ENCODE data around the gene SPRED2.

The SPRED2 gene

GRCh38 chr2:65413106-65413505 lies 19.3 kb downstream of the SPRED2 start:
- no peak for DNase-seq

GRCh38 chr2:65411056-65411795 lies 21.2 kb downstream of the SPRED2 start:
- DNase-seq: no peak

DNA sequence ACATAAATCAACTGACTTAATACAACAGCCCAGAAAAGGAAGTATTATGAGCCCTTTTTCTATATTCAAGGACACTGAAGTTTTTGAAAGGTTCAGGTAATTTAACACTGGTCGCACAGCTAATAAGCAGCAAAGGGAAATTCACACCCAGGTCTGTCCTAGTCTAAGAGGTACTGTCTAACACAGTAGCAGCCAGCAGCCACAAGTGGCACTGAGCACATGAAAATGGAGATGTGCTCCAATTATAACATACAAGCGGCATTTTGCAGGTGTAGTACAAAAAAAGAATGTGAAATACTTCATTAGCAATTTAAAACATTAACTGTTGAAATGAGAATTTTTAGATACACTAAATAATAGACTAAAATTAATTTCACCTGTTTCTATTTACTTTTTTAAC lies 23.4 kb downstream of the SPRED2 start:
- no peak for DNase-seq

DNA sequence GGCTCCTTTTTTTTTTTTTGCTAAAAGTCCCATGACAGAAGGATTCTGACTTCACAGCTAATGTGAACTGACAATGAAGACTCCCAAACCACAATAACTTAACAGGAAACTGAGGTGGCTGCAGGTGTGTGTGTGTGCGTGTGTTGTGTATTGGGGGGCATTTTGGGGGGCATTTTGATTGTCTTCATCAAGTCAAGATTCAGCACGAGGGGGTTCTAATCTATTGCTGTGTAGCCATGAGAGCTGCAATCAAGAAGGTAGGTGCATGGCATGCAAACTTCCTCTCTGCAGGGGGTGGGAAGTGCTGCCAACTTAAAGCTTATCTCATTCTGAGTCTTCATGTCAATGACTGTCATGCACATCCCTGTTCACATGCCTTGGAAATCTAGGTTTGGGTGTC lies 25.2 kb downstream of the SPRED2 start:
- DNase-seq: no peak

DNA sequence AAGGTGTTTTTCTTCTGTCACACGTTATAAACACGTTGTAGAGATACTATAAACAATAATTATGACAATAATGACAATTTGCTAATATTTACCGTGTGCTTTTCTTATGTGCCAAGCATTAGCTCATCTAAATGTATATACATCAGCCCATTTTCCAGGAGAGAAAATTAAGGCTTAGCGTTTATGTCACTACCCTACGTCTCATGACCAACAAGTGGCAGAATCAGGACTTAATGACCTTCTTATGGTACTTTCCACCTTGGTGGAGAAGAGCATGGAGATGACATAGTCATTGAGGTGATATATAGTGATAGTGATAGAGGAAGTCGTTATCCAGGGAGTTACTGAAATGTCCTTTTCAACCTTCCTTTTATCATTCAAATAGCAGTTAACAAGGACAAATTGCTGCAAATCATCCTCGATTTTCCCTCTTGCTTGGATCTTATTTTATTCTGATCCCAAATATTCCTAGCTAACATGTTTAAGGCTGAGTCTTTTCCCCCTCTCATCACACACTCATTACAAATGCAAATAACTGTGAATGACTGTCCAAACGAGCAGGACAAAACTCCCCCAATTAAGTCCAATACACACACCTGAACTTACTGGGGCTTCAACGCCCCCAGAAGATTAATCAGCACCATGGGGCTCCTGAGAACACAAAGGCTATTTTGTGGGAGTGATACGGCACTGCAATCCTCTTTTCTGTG lies 27.3 kb downstream of the SPRED2 start:
- no peak for DNase-seq

DNA sequence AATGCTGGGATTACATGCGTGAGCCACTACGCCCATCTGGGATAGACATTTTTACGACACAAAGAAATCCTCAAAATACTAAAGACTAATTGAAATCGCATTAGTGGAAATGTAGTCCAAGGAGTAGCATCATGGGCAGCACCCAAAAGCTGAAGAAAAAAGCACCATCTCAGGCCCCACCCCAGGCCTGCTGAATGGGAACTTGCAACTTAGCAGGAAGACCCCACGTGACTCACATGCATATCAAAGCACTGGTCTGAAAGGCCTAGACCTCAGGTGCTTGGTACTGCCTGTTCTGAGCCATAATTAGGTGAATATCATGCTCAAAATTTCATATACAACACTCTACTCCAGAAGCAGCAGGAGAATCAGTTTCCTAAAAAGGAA lies 28.9 kb downstream of the SPRED2 start:
- no peak for DNase-seq

- no peak for DNase-seq
Observed at GRCh38 chr2:65402780-65403528, 29.4 kb downstream of the SPRED2 start.

DNA sequence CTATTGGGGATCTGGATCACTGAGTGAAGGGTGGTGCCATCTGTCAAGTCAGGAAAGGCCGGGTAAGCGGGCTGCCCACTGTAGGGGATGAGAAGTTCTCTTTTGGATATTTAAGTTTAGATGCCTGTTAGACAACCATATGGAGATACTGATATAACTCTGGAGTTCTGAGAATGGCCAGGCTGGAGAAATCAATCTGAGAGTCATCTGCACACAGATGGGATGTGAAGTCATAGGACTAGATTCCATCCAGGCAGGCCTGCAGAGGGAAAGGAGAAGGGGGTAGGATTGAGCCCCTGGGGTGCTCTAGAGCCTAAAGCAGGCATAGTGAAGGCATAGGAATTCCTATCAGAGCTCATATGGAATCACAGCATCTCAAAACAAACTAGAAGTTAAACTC lies 30.1 kb downstream of the SPRED2 start:
- no peak for DNase-seq

GRCh38 chr2:65397122-65397521 lies 35.3 kb downstream of the SPRED2 start:
- DNase-seq: no peak

DNA sequence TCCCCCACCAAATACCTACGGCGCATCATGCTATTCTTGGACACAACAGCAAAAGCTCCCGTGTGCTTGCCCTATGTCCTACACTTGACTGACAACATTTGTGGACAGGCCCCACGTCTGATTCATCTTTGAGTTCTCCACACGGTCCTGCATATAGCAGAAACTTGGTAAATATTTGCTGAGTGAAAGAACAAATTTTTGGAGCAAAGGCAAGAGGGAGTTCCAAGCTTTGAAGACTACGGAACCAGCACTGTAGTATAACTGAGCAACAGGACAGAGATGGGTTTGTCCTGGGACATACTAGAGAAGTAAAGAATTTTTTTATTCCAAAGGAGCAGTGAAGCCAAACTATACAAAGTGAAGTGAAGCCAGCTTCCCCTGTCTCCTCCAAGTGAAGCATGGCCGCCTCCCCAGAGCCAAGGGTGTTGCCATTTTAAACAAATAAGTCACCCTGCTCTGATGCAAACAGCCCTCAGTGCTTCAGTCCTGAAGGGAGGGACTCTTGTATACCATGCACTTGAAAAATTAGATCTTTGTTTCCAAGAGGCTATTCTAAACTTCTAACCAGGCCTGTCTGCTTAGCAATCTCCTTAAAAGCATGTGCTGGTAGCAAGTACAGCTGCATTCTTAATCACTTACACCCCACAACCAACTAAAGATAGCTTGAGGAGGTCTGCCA lies 35.9 kb downstream of the SPRED2 start:
- no peak for DNase-seq

DNA sequence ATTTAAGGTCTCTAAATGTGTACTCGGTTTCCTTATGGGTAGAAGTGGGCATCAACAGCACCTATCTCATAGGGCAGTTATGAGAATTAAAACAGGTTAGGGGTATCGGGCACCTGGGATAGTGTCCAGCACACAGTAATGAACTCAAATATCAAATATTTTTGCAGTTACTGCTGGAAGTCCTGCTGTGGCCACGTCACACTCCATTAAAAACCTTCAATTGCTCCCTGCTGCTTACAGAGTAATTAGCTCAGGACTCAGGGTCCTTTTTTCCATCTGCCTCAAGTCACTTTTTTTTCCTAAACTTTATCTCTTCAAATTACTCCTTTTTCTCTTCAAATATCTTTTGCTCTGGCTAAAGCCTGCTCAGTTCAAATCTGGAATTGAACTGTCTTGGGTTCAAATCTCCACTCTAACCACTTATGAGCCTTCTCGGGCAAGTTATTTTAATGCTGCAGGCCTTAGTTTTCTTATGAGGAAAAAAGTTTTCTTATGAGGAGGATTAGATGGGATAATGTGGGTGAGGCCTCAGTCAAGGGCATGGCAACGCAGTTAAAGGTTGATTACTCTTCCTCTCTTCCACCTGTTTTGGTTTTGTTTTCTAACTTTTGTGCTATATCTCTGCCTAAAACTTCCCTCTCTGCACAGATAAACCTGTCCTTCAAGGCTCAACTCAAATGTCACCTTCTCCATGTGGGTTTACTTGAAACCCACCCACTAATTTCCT lies 36.6 kb downstream of the SPRED2 start:
- no peak for DNase-seq

GRCh38 chr2:65393743-65394422 lies 38.5 kb downstream of the SPRED2 start:
- DNase-seq: no peak

GRCh38 chr2:65393046-65393445 lies 39.4 kb downstream of the SPRED2 start:
- no peak for DNase-seq

- DNase-seq: no peak
Observed at GRCh38 chr2:65392609-65393008, 39.8 kb downstream of the SPRED2 start.

DNA sequence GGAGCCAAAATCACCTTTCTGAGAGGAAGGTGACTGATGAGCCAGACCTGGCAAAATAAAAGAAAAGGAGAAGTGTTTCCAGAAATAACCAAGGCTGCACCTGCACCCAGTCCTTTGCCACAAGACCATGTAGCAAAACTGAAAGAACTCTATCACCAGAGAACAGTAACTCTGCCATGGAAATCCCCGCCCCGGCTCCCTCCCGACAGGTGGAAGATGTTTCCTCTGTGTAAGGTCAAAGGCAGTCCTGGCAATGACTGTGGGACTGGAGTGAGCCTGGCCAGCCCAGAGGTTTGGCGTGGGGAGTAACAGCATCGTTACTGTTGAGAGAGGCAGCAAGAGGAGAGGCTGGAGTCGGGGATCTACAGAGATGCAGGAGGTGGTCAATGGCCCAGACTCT lies 42.3 kb downstream of the SPRED2 start:
- DNase-seq: no peak

GRCh38 chr2:65389476-65389875 lies 42.9 kb downstream of the SPRED2 start:
- no peak for DNase-seq

- DNase-seq: no peak
Observed at GRCh38 chr2:65388596-65389390, 43.6 kb downstream of the SPRED2 start.

GRCh38 chr2:65388051-65388531 lies 44.3 kb downstream of the SPRED2 start:
- no peak for DNase-seq

DNA sequence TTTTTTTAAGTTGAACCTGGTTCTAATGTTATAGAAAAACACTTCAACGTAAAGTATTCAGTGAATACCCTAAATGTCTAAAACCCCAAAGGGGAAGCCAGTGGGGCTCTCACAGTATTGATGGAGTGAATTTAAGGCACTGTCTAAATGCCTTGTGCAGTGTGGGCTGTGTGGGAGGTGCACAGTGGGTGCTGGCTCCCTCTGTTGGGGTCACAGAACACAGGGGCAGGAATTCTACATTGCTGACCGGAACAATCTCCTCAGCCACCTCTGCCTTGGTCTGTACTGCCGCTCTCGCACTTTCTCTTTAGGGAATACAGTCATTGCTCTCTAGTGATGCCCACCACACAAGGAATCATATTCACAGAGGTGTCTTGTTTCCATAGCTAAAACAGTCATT lies 45.4 kb downstream of the SPRED2 start:
- DNase-seq: no peak

GRCh38 chr2:65386344-65386743 lies 46.1 kb downstream of the SPRED2 start:
- DNase-seq: no peak

Data from GOT3 (cell line).